Stimulated activated naive CD8-positive, alpha-beta T cell treated with anti-CD3 and anti-CD28 coated beads, Interleukin-15, amount 100 ng/mL, for 72 hours (primary cell): ENCODE measurements around the gene TAF5.

ENCODE experiments used
- ATAC-seq: fragments of 150-1000 bp; cut with Tn5 transposase; 2 replicates; pipeline ENCODE4 v1.10.0; 2021; ENCODE audit warnings: mild to moderate bottlenecking, moderate library complexity
- DNase-seq, 2 donors: peaks; one replicate each; pipeline ENCODE4 v3.0.0; 2021 to 2022
- H3K27ac Mint-ChIP-seq, 2 donors: one replicate each; pipeline ENCODE4 v1.8.0; 2022; ENCODE audit warnings: mild to moderate bottlenecking in 2 of 2, mixed read lengths in 2 of 2, moderate library complexity in 2 of 2
- H3K27me3 Mint-ChIP-seq: one replicate; pipeline ENCODE4 v1.8.0; 2022; ENCODE audit warnings: mixed read lengths
- H3K4me1 Mint-ChIP-seq: one replicate; pipeline ENCODE4 v1.8.0; 2022; ENCODE audit warnings: mild to moderate bottlenecking, mixed read lengths
- H3K4me3 Mint-ChIP-seq, 2 donors: one replicate each; pipeline ENCODE4 v1.8.0; 2022; ENCODE audit warnings: mild to moderate bottlenecking in 2 of 2, mixed read lengths in 2 of 2, moderate library complexity in 1 of 2
- H3K9me3 Mint-ChIP-seq, 2 donors: one replicate each; pipeline ENCODE4 v1.8.0; 2022; ENCODE audit warnings: mixed read lengths in 2 of 2

Gene TAF5

DNA sequence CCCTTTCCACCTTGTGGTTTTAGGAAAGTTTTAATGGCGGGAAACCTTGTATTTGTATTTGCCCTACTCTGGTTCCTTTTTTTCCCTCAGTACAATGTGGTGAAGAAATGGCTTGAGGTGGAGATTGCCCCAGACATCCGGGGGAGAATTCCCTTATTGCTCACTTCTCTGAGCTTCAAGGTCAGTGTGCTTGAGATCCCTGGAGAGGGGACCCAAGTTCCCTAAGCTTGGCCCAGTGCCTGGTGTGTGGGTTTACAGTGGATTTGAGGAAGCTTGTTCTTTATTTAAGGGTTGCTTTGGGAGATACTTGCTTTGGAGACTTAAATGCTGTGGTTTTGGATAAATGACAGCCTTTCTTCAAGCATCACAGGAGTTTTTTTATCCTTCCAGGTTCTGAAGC lies 66.1 kb downstream of the TAF5 start:
- no peaks in the 10 kb centered on the region for H3K9me3 Mint-ChIP-seq
- ATAC-seq, result no peak
- no peak overlapping the region for H3K27ac Mint-ChIP-seq

More for the DNA sequence above, 66.1 kb downstream of the TAF5 start:
- H3K4me3 Mint-ChIP-seq, result no peak overlapping the region
- DNase-seq, result no peak
- H3K4me1 Mint-ChIP-seq, result peaks cover 22% of the 10 kb centered on the region
- H3K27me3 Mint-ChIP-seq, result no peaks in the 10 kb centered on the region
